ENCODE results near the gene SPTSSB. TPM values are rescaled to one million over a fixed set of nuclear protein-coding genes. Genes with fewer than 3 reads are reported as not detected.

SPTSSB gene
- under 1 TPM; 0.16 to 0.39 TPM for total RNA-seq
- polyA plus RNA-seq = under 1 TPM in 1 of 2 donors, not detected in 1; 0.18 TPM
- long read RNA-seq, donor 1, partial matches to known transcripts = 0 of 4 reads
- long read RNA-seq, donor 1, other reads (novel, unspliced or antisense) = 0 of 4 reads
- long read RNA-seq, donor 2, partial matches to known transcripts = 0 of 1 reads
- long read RNA-seq, donor 2, other reads (novel, unspliced or antisense) = 0 of 1 reads

GRCh38 chr3:161371441-161372320 lies at the start of gene SPTSSB:
TSS of gene SPTSSB (minus strand) at chr3:161371517. CDS start at chr3:161346323, 25,194 bp downstream.
- 1 to 2% methylated on average over 53 of the region's 53 CpGs for WGBS, 2 donors

GRCh38 chr3:161420746-161421145 lies 49.4 kb upstream of the SPTSSB start:
- H3K27me3 ChIP-seq (ENCODE audit: control insufficient read depth in 1 of 2, insufficient read depth in 2 of 2, low read length in 1 of 2) = no peaks in the 10 kb centered on the region
- 85 to 86% methylated on average over 8 of the region's 8 CpGs for WGBS, 2 donors
- H3K9me3 ChIP-seq (ENCODE audit: control insufficient read depth, low read length) = no peaks in the 10 kb centered on the region
- H3K27ac ChIP-seq (ENCODE audit: low read depth in 1 of 2, low read length in 2 of 2) = no peak overlapping the region
- H3K36me3 ChIP-seq (ENCODE audit: control insufficient read depth in 1 of 2, insufficient read depth in 2 of 2, low read length in 1 of 2) = no peaks in the 10 kb centered on the region
- intact Hi-C loops (cut with DNase I) = loop anchor here in 1 of 2 donors (10.0 kb wide), 1 partner anchor 716 kb away; no protein-coding TSS in a partner anchor
- ATAC-seq (ENCODE audit: low FRiP score) = no peak
- peaks cover 0 to 5% of the 10 kb centered on the region in 2 donors for H3K4me1 ChIP-seq (ENCODE audit: control insufficient read depth in 1 of 2, insufficient read depth in 2 of 2, low read length in 2 of 2)
- DNase-seq = no peak
- H3K4me3 ChIP-seq (ENCODE audit: low read length in 2 of 2) = no peak overlapping the region

More at GRCh38 chr3:161371441-161372320, at the start of gene SPTSSB:
- H3K27me3 ChIP-seq (ENCODE audit: control insufficient read depth in 1 of 2, insufficient read depth in 2 of 2, low read length in 1 of 2) = no peaks in the 10 kb centered on the region
- H3K36me3 ChIP-seq (ENCODE audit: control insufficient read depth in 1 of 2, insufficient read depth in 2 of 2, low read length in 1 of 2) = no peaks in the 10 kb centered on the region
- intact Hi-C loops (cut with DNase I) = no loop called here
- ATAC-seq (ENCODE audit: low FRiP score) (peak; percentile 81), DNase-seq (peak; percentile 52 to 79)
- no peaks in the 10 kb centered on the region for H3K9me3 ChIP-seq (ENCODE audit: control insufficient read depth, low read length)
- peak within 1 kb of the TSS; percentile 28 to 50 for H3K4me3 ChIP-seq (ENCODE audit: low read length in 2 of 2)
- no peak within 1 kb of the TSS for H3K27ac ChIP-seq (ENCODE audit: low read depth in 1 of 2, low read length in 2 of 2)
- no peaks in the 10 kb centered on the region for H3K4me1 ChIP-seq (ENCODE audit: control insufficient read depth in 1 of 2, insufficient read depth in 2 of 2, low read length in 2 of 2)

GRCh38 chr3:161419555-161420333 lies 48.4 kb upstream of the SPTSSB start:
- WGBS, 2 donors = 89 to 92% methylated on average over 3 of the region's 3 CpGs
- H3K4me3 ChIP-seq (ENCODE audit: low read length in 2 of 2) = no peak overlapping the region
- no peak for DNase-seq
- H3K27me3 ChIP-seq (ENCODE audit: control insufficient read depth in 1 of 2, insufficient read depth in 2 of 2, low read length in 1 of 2) = no peaks in the 10 kb centered on the region
- no peak overlapping the region for H3K27ac ChIP-seq (ENCODE audit: low read depth in 1 of 2, low read length in 2 of 2)
- peaks cover 0 to 5% of the 10 kb centered on the region in 2 donors for H3K4me1 ChIP-seq (ENCODE audit: control insufficient read depth in 1 of 2, insufficient read depth in 2 of 2, low read length in 2 of 2)
- no peaks in the 10 kb centered on the region for H3K9me3 ChIP-seq (ENCODE audit: control insufficient read depth, low read length)
- no peaks in the 10 kb centered on the region for H3K36me3 ChIP-seq (ENCODE audit: control insufficient read depth in 1 of 2, insufficient read depth in 2 of 2, low read length in 1 of 2)
- intact Hi-C loops (cut with DNase I) = loop anchor here (10.0 kb wide), 3 partner anchors 465 to 715 kb away; no protein-coding TSS in a partner anchor
- no peak for ATAC-seq (ENCODE audit: low FRiP score)

- Histone ChIP-seq H3K36me3 (ENCODE audit: control insufficient read depth in 1 of 2, insufficient read depth in 2 of 2, low read length in 1 of 2) (no peaks in the 10 kb centered on the region), H3K9me3 (ENCODE audit: control insufficient read depth, low read length) (no peaks in the 10 kb centered on the region), H3K4me1 (ENCODE audit: control insufficient read depth in 1 of 2, insufficient read depth in 2 of 2, low read length in 2 of 2) (peaks cover 2 to 5% of the 10 kb centered on the region in 2 donors), H3K4me3 (ENCODE audit: low read length in 2 of 2) (no peak overlapping the region), H3K27ac (ENCODE audit: low read depth in 1 of 2, low read length in 2 of 2) (no peak overlapping the region), H3K27me3 (ENCODE audit: control insufficient read depth in 1 of 2, insufficient read depth in 2 of 2, low read length in 1 of 2) (no peaks in the 10 kb centered on the region)
- WGBS, 2 donors = 1 to 6% methylated on average over 1 of the region's 1 CpG
- ATAC-seq (ENCODE audit: low FRiP score) = peak; percentile 85
- intact Hi-C loops (cut with DNase I) = loop anchor here (10.0 kb wide), 3 partner anchors 461 to 711 kb away; no protein-coding TSS in a partner anchor
- DNase-seq = no peak
Observed at GRCh38 chr3:161415506-161416231, 44.4 kb upstream of the SPTSSB start.

GRCh38 chr3:161414907-161415306 lies 43.6 kb upstream of the SPTSSB start:
- 64 to 66% methylated on average over 1 of the region's 1 CpG for WGBS, 2 donors
- no peak for ATAC-seq (ENCODE audit: low FRiP score)
- intact Hi-C loops (cut with DNase I) = loop anchor here (10.0 kb wide), 3 partner anchors 460 to 710 kb away; no protein-coding TSS in a partner anchor
- Histone ChIP-seq H3K27ac (ENCODE audit: low read depth in 1 of 2, low read length in 2 of 2) (no peak overlapping the region), H3K9me3 (ENCODE audit: control insufficient read depth, low read length) (no peaks in the 10 kb centered on the region), H3K27me3 (ENCODE audit: control insufficient read depth in 1 of 2, insufficient read depth in 2 of 2, low read length in 1 of 2) (no peaks in the 10 kb centered on the region), H3K4me3 (ENCODE audit: low read length in 2 of 2) (no peak overlapping the region), H3K4me1 (ENCODE audit: control insufficient read depth in 1 of 2, insufficient read depth in 2 of 2, low read length in 2 of 2) (peaks cover 2 to 5% of the 10 kb centered on the region in 2 donors), H3K36me3 (ENCODE audit: control insufficient read depth in 1 of 2, insufficient read depth in 2 of 2, low read length in 1 of 2) (no peaks in the 10 kb centered on the region)
- no peak for DNase-seq

GRCh38 chr3:161413855-161414210 lies 42.5 kb upstream of the SPTSSB start:
- Histone ChIP-seq H3K27me3 (ENCODE audit: control insufficient read depth in 1 of 2, insufficient read depth in 2 of 2, low read length in 1 of 2) (no peaks in the 10 kb centered on the region), H3K4me1 (ENCODE audit: control insufficient read depth in 1 of 2, insufficient read depth in 2 of 2, low read length in 2 of 2) (peaks cover 2 to 5% of the 10 kb centered on the region in 2 donors), H3K9me3 (ENCODE audit: control insufficient read depth, low read length) (no peaks in the 10 kb centered on the region), H3K27ac (ENCODE audit: low read depth in 1 of 2, low read length in 2 of 2) (no peak overlapping the region), H3K36me3 (ENCODE audit: control insufficient read depth in 1 of 2, insufficient read depth in 2 of 2, low read length in 1 of 2) (no peaks in the 10 kb centered on the region), H3K4me3 (ENCODE audit: low read length in 2 of 2) (no peak overlapping the region)
- 93 to 95% methylated on average over 1 of the region's 1 CpG for WGBS, 2 donors
- intact Hi-C loops (cut with DNase I) = loop anchor here (10.0 kb wide), 3 partner anchors 459 to 709 kb away; no protein-coding TSS in a partner anchor
- ATAC-seq (ENCODE audit: low FRiP score) = no peak
- no peak for DNase-seq

GRCh38 chr3:161413127-161413854 lies 42.0 kb upstream of the SPTSSB start:
- intact Hi-C loops (cut with DNase I) = loop anchor here (10.0 kb wide), 3 partner anchors 458 to 708 kb away; no protein-coding TSS in a partner anchor
- ATAC-seq (ENCODE audit: low FRiP score) (peak; percentile 70), DNase-seq (peak; percentile 87 to 88)
- 34 to 36% methylated on average over 2 of the region's 2 CpGs for WGBS, 2 donors
- Histone ChIP-seq H3K27me3 (ENCODE audit: control insufficient read depth in 1 of 2, insufficient read depth in 2 of 2, low read length in 1 of 2) (no peaks in the 10 kb centered on the region), H3K4me1 (ENCODE audit: control insufficient read depth in 1 of 2, insufficient read depth in 2 of 2, low read length in 2 of 2) (peaks cover 2 to 5% of the 10 kb centered on the region in 2 donors), H3K9me3 (ENCODE audit: control insufficient read depth, low read length) (no peaks in the 10 kb centered on the region), H3K27ac (ENCODE audit: low read depth in 1 of 2, low read length in 2 of 2) (no peak overlapping the region), H3K36me3 (ENCODE audit: control insufficient read depth in 1 of 2, insufficient read depth in 2 of 2, low read length in 1 of 2) (no peaks in the 10 kb centered on the region), H3K4me3 (ENCODE audit: low read length in 2 of 2) (no peak overlapping the region)
